K562 (cell line): ENCODE measurements around the gene MLIP. TPM values are rescaled to one million over a fixed set of nuclear protein-coding genes. Genes with fewer than 3 reads are reported as not detected.

Experiments
- ATAC-seq: fragments of 200-7000 bp; cut with Tn5 transposase; 3 replicates; pipeline ENCODE4 v1.9.1; 2020; ENCODE audit warnings: moderate library complexity
- BruUV-seq: library from RNA; stranded (reverse); fragments of 400-500 nt; replicated peaks from 2 replicates; lab custom pipeline; 2021; lab: Mats Ljungman, UMichigan
- CTCF ChIA-PET: fragments of 300-600 bp; formaldehyde crosslinking; extraction: SDS; loops from one replicate; lab custom pipeline; 2021; ENCODE audit warnings: low intra/inter-chr PET ratio; lab: Yijun Ruan, JAX
- POLR2A ChIA-PET: fragments of 300-600, 350-650 bp; sonication (Branson Sonifier 250); formaldehyde crosslinking; extraction: SDS; loops from one replicate; lab custom pipeline; 2021; ENCODE audit warnings: antibody characterized with exemption, inconsistent platforms; lab: Yijun Ruan, JAX
- DNase-seq, 4 experiments: peaks; one replicate each; pipeline versions ENCODE4 v3.0.0 to v3.0.0-alpha.2; 2011 to 2018; ENCODE audit warnings: low spot score in 3 of 4, mixed read lengths in 3 of 4; ENCODE audit errors: extremely low read depth in 1 of 4
- FAIRE-seq: peaks from 2 replicates; lab custom pipeline; 2011; peaks lifted over from hg19 to GRCh38; lab: Jason Lieb, UNC
- H2AFZ ChIP-seq: 2 replicates; pipeline ENCODE4 v1.6.0; 2011; ENCODE audit warnings: low read depth, low read length, control low read depth, inconsistent platforms
- H3K27ac ChIP-seq: fragments of 200-600 bp; 3 replicates; pipeline ENCODE4 v1.8.0; 2011; ENCODE audit warnings: low read depth, mild to moderate bottlenecking, control low read depth, inconsistent platforms, low read length, moderate library complexity, mixed read lengths; ENCODE audit errors: extremely low read depth
- H3K27me3 ChIP-seq, 2 experiments: fragments of 300-600 bp in 1 of 2; 2 replicates in 1 of 2; 3 replicates in 1 of 2; pipeline versions ENCODE4 v1.6.0 to v1.8.0; 2011; ENCODE audit warnings: inconsistent platforms in 2 of 2, low read length in 2 of 2, mild to moderate bottlenecking in 1 of 2, mixed read lengths in 1 of 2, moderate library complexity in 1 of 2; ENCODE audit not compliant: control insufficient read depth in 2 of 2, insufficient read depth in 2 of 2
- H3K36me3 ChIP-seq: fragments of 300-600 bp; 3 replicates; pipeline ENCODE4 v1.8.0; 2011; ENCODE audit warnings: mild to moderate bottlenecking, low read length, inconsistent platforms; ENCODE audit not compliant: control insufficient read depth, insufficient read depth
- H3K4me1 ChIP-seq, 2 experiments: fragments of 200-600 bp in 1 of 2; replicated peaks in 1 of 2; 2 replicates in 1 of 2; 3 replicates in 1 of 2; pipeline versions ENCODE4 v1.5.1 to v1.8.0; 2011; ENCODE audit warnings: inconsistent platforms in 2 of 2, low read length in 2 of 2, mild to moderate bottlenecking in 1 of 2, mixed read lengths in 1 of 2, moderate library complexity in 1 of 2; ENCODE audit not compliant: control insufficient read depth in 2 of 2, insufficient read depth in 2 of 2
- H3K4me2 ChIP-seq: 2 replicates; pipeline ENCODE4 v1.6.1; 2011; ENCODE audit warnings: low read length, control low read depth, inconsistent platforms, mixed read lengths; ENCODE audit not compliant: insufficient read depth
- H3K4me3 ChIP-seq: fragments of 200-600 bp; sonication (generic), shearing (Covaris generic); 2 replicates; pipeline ENCODE4 v1.5.1; 2016; ENCODE audit warnings: control low read depth, inconsistent platforms
- H3K79me2 ChIP-seq: fragments of 200-600 bp; 3 replicates; pipeline ENCODE4 v1.8.0; 2011; ENCODE audit warnings: low read length, inconsistent platforms; ENCODE audit not compliant: control insufficient read depth, insufficient read depth
- H3K9ac ChIP-seq, 2 experiments: 2 replicates each; pipeline versions ENCODE4 v1.6.0 to v1.6.1; 2011; ENCODE audit warnings: low read depth in 2 of 2, low read length in 2 of 2, control low read depth in 1 of 2, inconsistent platforms in 1 of 2, mild to moderate bottlenecking in 1 of 2, mixed read lengths in 1 of 2; ENCODE audit not compliant: insufficient read depth in 1 of 2
- H3K9me1 ChIP-seq: one replicate; pipeline ENCODE4 v1.6.0; 2011; ENCODE audit warnings: inconsistent platforms, mild to moderate bottlenecking, low read length, moderate library complexity; ENCODE audit not compliant: control insufficient read depth, insufficient read depth
- H3K9me3 ChIP-seq: replicated peaks from 2 replicates; pipeline ENCODE4 v1.5.1; 2011; ENCODE audit warnings: low read depth, low read length, inconsistent platforms; ENCODE audit not compliant: control insufficient read depth, insufficient read depth
- H4K20me1 ChIP-seq: replicated peaks from 2 replicates; pipeline ENCODE4 v1.6.1; 2011; ENCODE audit warnings: low read length, inconsistent platforms, mixed read lengths; ENCODE audit not compliant: control insufficient read depth, insufficient read depth
- CBX3 ChIP-seq, 2 experiments: IDR thresholded peaks; 1 replicate in 1 of 2; 2 replicates in 1 of 2; pipeline ENCODE4 v1.6.1; 2012; ENCODE audit warnings: inconsistent platforms in 2 of 2, low read length in 2 of 2, borderline replicate concordance in 1 of 2, control low read depth in 1 of 2
- CHD1 ChIP-seq: fragments of 200-600 bp; sonication (generic); IDR thresholded peaks from one replicate; pipeline ENCODE4 v1.6.1; 2012; ENCODE audit warnings: mild to moderate bottlenecking, moderate library complexity, low read length, inconsistent platforms
- ELF2 ChIP-seq: fragments of 250-450 bp; sonication (Bioruptor Pico); IDR thresholded peaks from 2 replicates; pipeline ENCODE4 v1.5.0; 2021; ENCODE audit warnings: mild to moderate bottlenecking
- GTF3C2 ChIP-seq: IDR thresholded peaks from 3 replicates; pipeline ENCODE4 v1.6.1; 2011; ENCODE audit warnings: borderline replicate concordance, mild to moderate bottlenecking, moderate library complexity; ENCODE audit not compliant: insufficient read length; ENCODE audit errors: extremely low read depth
- MLLT1 ChIP-seq, 2 experiments: fragments of 450-650 bp; IDR thresholded peaks; 2 replicates each; pipeline ENCODE4 v1.6.1; 2016
- MTA3 ChIP-seq: fragments of 450-650 bp; formaldehyde crosslinking; IDR thresholded peaks from 2 replicates; pipeline ENCODE4 v1.6.1; 2017; ENCODE audit warnings: mild to moderate bottlenecking, borderline replicate concordance
- NCOA6 ChIP-seq: fragments of 450-650 bp; IDR thresholded peaks from 2 replicates; pipeline ENCODE4 v1.6.1; 2017; ENCODE audit warnings: mild to moderate bottlenecking
- NFE2L1 ChIP-seq: fragments of 450-650 bp; IDR thresholded peaks from 2 replicates; pipeline ENCODE4 v1.6.1; 2016; ENCODE audit warnings: missing genetic modification characterization, low read depth, mild to moderate bottlenecking, missing compliant biosample characterization, moderate library complexity, borderline replicate concordance
- NR0B1 ChIP-seq: fragments of 450-650 bp; IDR thresholded peaks from one replicate; pipeline ENCODE4 v1.6.1; 2018; ENCODE audit warnings: mild to moderate bottlenecking, moderate library complexity; ENCODE audit not compliant: partially characterized antibody
- POLR2AphosphoS5 ChIP-seq: IDR thresholded peaks from 2 replicates; pipeline ENCODE4 v1.6.1; 2011; ENCODE audit warnings: mild to moderate bottlenecking, low read depth, low read length, moderate library complexity; ENCODE audit not compliant: control insufficient read depth, insufficient read depth
- RBM17 ChIP-seq: fragments of 200-400 bp; formaldehyde crosslinking; IDR thresholded peaks from 2 replicates; pipeline ENCODE4 v1.6.1; 2017; ENCODE audit warnings: low read depth, mild to moderate bottlenecking, low read length, borderline replicate concordance
- ZNF253 ChIP-seq: fragments of 250-450 bp; sonication (Bioruptor Pico); conservative IDR thresholded peaks from 2 replicates; pipeline ENCODE4 v1.6.1; 2021; ENCODE audit warnings: mild to moderate bottlenecking
- ZNF699 ChIP-seq: fragments of 250-450 bp; sonication (Bioruptor Pico); IDR thresholded peaks from 2 replicates; pipeline ENCODE4 v1.8.0; 2021; ENCODE audit warnings: mild to moderate bottlenecking, moderate library complexity; ENCODE audit not compliant: insufficient replicate concordance
- ZNF764 ChIP-seq: fragments of 250-450 bp; sonication (Bioruptor Pico); IDR thresholded peaks from 2 replicates; pipeline ENCODE4 v1.4.0; 2020; ENCODE audit warnings: low read depth, mild to moderate bottlenecking, moderate library complexity
- WGBS: fragments of 100-300 bp; shearing (Covaris generic); methylation state at CpG from one replicate; pipeline ENCODE4 v1.1.6; 2016; ENCODE audit warnings: low coverage, mixed read lengths; ENCODE audit not compliant: insufficient coverage; ENCODE audit errors: missing lambda C conversion rate; 5-methylcytosine and 5-hydroxymethylcytosine counted together
- in situ Hi-C: fragments of 300-500 bp; cut with MboI; formaldehyde crosslinking; loops from 4 replicates; pipeline ENCODE4 v1.15.0; 2018; ENCODE audit warnings: inconsistent platforms, mixed read lengths
- intact Hi-C: fragments of 100-400 bp; cut with micrococcal nuclease; formaldehyde crosslinking; loops from 2 replicates; pipeline ENCODE4 v1.14.2; 2022
- polyA plus RNA-seq, 8 experiments: library from polyadenylated mRNA; depleted of rRNA in 4 of 8; stranded (reverse) in 5 of 8; unstranded in 3 of 8; fragments of >200 nt; fragmentation: Nextera tagmentation in 2 of 8; fragmentation: Illumina TruSeq in 1 of 8; extraction: Ambion mirVana in 2 of 8; extraction: Trizol in 1 of 8; gene quantifications; 2 replicates each; pipeline versions ENCODE4 v1.2.1 to v1.2.3, GENCODE V29; 2011 to 2014; ENCODE audit warnings: inconsistent platforms in 1 of 8, missing spikeins in 1 of 8
- total RNA-seq, 7 experiments: library from RNA; depleted of rRNA in 6 of 7; stranded (reverse); fragments of >200 nt in 6 of 7; fragmentation: Illumina TruSeq in 2 of 7; extraction: Trizol in 2 of 7; gene quantifications; 2 replicates each; pipeline versions ENCODE4 v1.2.1 to v1.2.3, GENCODE V29; 2011 to 2021; ENCODE audit warnings: low replicate concordance in 1 of 7

MLIP gene
- total and polyA plus RNA-seq, 9 of the 15 experiments (the other 6 are each of a cell fraction or from before 2014, with no cell fraction given) = not detected

GRCh38 chr6:54282186-54282585 lies 170.9 kb downstream of the MLIP start (continued):
- no peak for TF ChIP-seq CBX3 (IDR thresholded peaks at IDR 0.05; ENCODE audit: borderline replicate concordance in 1 of 2, low read length in 2 of 2)
- TF ChIP-seq NR0B1 = no peak
- no peak for TF ChIP-seq CHD1
- no peak for TF ChIP-seq ZNF764 (CRISPR knock-in tag)
- TF ChIP-seq, all 486 proteins: peak for 0

GRCh38 chr6:54284161-54284860 lies 173.1 kb downstream of the MLIP start:
- Histone ChIP-seq H3K36me3 (no peaks in the 10 kb centered on the region), H3K79me2 (no peaks in the 10 kb centered on the region), H3K4me3 (no peak overlapping the region), H3K9me3 (no peaks in the 10 kb centered on the region), H3K4me1 (no peaks in the 10 kb centered on the region), H2AFZ (no peak overlapping the region), H3K27me3 (no peaks in the 10 kb centered on the region), H3K9me1 (no peaks in the 10 kb centered on the region), H3K27ac (no peak overlapping the region), H3K9ac (no peak overlapping the region), H4K20me1 (no peaks in the 10 kb centered on the region), H3K4me2 (no peak overlapping the region)
- BruUV-seq = no TSS peak
- ChIA-PET CTCF (no interaction called here), POLR2A (no interaction called here)
- ATAC-seq = no peak
- in situ Hi-C loops (no loop called here), intact Hi-C loops (no loop called here)
- FAIRE-seq = no peak
- WGBS = 0% methylated on average over 3 of the region's 3 CpGs
- no peak for DNase-seq
- TF ChIP-seq ELF2 (CRISPR knock-in tag) = no peak
- no peak for TF ChIP-seq ZNF699 (CRISPR knock-in tag)
- TF ChIP-seq MLLT1 (IDR thresholded peaks at IDR 0.05) = no peak
- TF ChIP-seq NFE2L1 (tag) = no peak
- TF ChIP-seq GTF3C2 = no peak
- TF ChIP-seq MTA3 = no peak
- no peak for TF ChIP-seq RBM17
- TF ChIP-seq NCOA6 = no peak
- TF ChIP-seq ZNF253 (CRISPR knock-in tag) = no peak
- TF ChIP-seq POLR2AphosphoS5 = no peak
